ENCODE measurements around the gene NEDD4L. TPM values are rescaled to one million over a fixed set of nuclear protein-coding genes. Genes with fewer than 3 reads are reported as not detected.
"Not testable (repeated sequence)": the region's sequence is repeated elsewhere in the genome, so short reads cannot be mapped to it uniquely, and the experiment has no call there.

Gene NEDD4L
- total RNA-seq, 2 experiments from 2014 or later: 3.2 to 3.3 TPM

- DNase-seq (ENCODE audit: low spot score): no peak
- H3K4me3 ChIP-seq (ENCODE audit: low read depth, low read length, poor library complexity, severe bottlenecking): no peak overlapping the region
- no peaks in the 10 kb centered on the region for H3K36me3 ChIP-seq (ENCODE audit: insufficient read depth, low read length)
- H3K79me2 ChIP-seq (ENCODE audit: insufficient read depth, low read depth, low read length): no peaks in the 10 kb centered on the region
- H3K4me2 ChIP-seq (ENCODE audit: low read length): no peak overlapping the region
- H3K4me1 ChIP-seq (ENCODE audit: insufficient read depth, low read length, poor library complexity, severe bottlenecking): no peaks in the 10 kb centered on the region
- no peak overlapping the region for H2AFZ ChIP-seq (ENCODE audit: low read length)
- no peak overlapping the region for H3K27ac ChIP-seq (ENCODE audit: low read depth, low read length, poor library complexity, severe bottlenecking)
- H4K20me1 ChIP-seq (ENCODE audit: insufficient read depth, low read length): no peaks in the 10 kb centered on the region
- ChIA-PET CTCF (ENCODE audit: unreplicated experiment) (no interaction called here), POLR2A (no interaction called here)
- BruUV-seq (replicated peaks): no TSS peak
- intact Hi-C loops (cut with micrococcal nuclease; ENCODE audit: unreplicated experiment): no loop called here
- no peak for TF ChIP-seq EZH2phosphoT487 (IDR thresholded peaks at IDR 0.05; ENCODE audit: borderline replicate concordance, low read depth, low read length)
- TF ChIP-seq, protein P1, sequence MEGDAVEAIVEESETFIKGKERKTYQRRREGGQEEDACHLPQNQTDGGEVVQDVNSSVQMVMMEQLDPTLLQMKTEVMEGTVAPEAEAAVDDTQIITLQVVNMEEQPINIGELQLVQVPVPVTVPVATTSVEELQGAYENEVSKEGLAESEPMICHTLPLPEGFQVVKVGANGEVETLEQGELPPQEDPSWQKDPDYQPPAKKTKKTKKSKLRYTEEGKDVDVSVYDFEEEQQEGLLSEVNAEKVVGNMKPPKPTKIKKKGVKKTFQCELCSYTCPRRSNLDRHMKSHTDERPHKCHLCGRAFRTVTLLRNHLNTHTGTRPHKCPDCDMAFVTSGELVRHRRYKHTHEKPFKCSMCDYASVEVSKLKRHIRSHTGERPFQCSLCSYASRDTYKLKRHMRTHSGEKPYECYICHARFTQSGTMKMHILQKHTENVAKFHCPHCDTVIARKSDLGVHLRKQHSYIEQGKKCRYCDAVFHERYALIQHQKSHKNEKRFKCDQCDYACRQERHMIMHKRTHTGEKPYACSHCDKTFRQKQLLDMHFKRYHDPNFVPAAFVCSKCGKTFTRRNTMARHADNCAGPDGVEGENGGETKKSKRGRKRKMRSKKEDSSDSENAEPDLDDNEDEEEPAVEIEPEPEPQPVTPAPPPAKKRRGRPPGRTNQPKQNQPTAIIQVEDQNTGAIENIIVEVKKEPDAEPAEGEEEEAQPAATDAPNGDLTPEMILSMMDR (conservative IDR thresholded peaks at IDR 0.05; ENCODE audit: low read length): no peak
- no peaks in the 10 kb centered on the region for H3K9me2 ChIP-seq (ENCODE audit: insufficient read depth, low read length)
- H3K9me3 ChIP-seq (ENCODE audit: low read length): no peaks in the 10 kb centered on the region
Observed at GRCh38 chr18:58378411-58379379, 334.7 kb downstream of the NEDD4L start.

- H3K27ac ChIP-seq (ENCODE audit: low read depth, low read length, poor library complexity, severe bottlenecking): no peak overlapping the region
- no peak overlapping the region for H2AFZ ChIP-seq (ENCODE audit: low read length)
- H3K4me1 ChIP-seq (ENCODE audit: insufficient read depth, low read length, poor library complexity, severe bottlenecking): no peaks in the 10 kb centered on the region
- CTCF ChIA-PET (ENCODE audit: unreplicated experiment): no interaction called here
- no peaks in the 10 kb centered on the region for H3K79me2 ChIP-seq (ENCODE audit: insufficient read depth, low read depth, low read length)
- intact Hi-C loops (cut with micrococcal nuclease; ENCODE audit: unreplicated experiment): no loop called here
- no peaks in the 10 kb centered on the region for H3K9me3 ChIP-seq (ENCODE audit: low read length)
- H3K4me2 ChIP-seq (ENCODE audit: low read length): no peak overlapping the region
- POLR2A ChIA-PET: no interaction called here
- no peak overlapping the region for H3K4me3 ChIP-seq (ENCODE audit: low read depth, low read length, poor library complexity, severe bottlenecking)
- no peak for TF ChIP-seq EZH2phosphoT487 (IDR thresholded peaks at IDR 0.05; ENCODE audit: borderline replicate concordance, low read depth, low read length)
- TF ChIP-seq, protein P1 (conservative IDR thresholded peaks at IDR 0.05; ENCODE audit: low read length): no peak
- no peaks in the 10 kb centered on the region for H3K36me3 ChIP-seq (ENCODE audit: insufficient read depth, low read length)
- no peaks in the 10 kb centered on the region for H3K9me2 ChIP-seq (ENCODE audit: insufficient read depth, low read length)
- no TSS peak for BruUV-seq (replicated peaks)
- DNase-seq (ENCODE audit: low spot score): no peak
- H4K20me1 ChIP-seq (ENCODE audit: insufficient read depth, low read length): no peaks in the 10 kb centered on the region
Observed at GRCh38 chr18:58379443-58379842, 335.4 kb downstream of the NEDD4L start.

- DNase-seq (ENCODE audit: low spot score); H3K4me1 ChIP-seq (ENCODE audit: insufficient read depth, low read length, poor library complexity, severe bottlenecking); CTCF ChIA-PET (ENCODE audit: unreplicated experiment); intact Hi-C loops (cut with micrococcal nuclease; ENCODE audit: unreplicated experiment); BruUV-seq (replicated peaks); H3K4me2 ChIP-seq (ENCODE audit: low read length); H3K4me3 ChIP-seq (ENCODE audit: low read depth, low read length, poor library complexity, severe bottlenecking); H3K9me3 ChIP-seq (ENCODE audit: low read length); H4K20me1 ChIP-seq (ENCODE audit: insufficient read depth, low read length); H3K36me3 ChIP-seq (ENCODE audit: insufficient read depth, low read length); H3K79me2 ChIP-seq (ENCODE audit: insufficient read depth, low read depth, low read length); POLR2A ChIA-PET; H2AFZ ChIP-seq (ENCODE audit: low read length); H3K9me2 ChIP-seq (ENCODE audit: insufficient read depth, low read length); H3K27ac ChIP-seq (ENCODE audit: low read depth, low read length, poor library complexity, severe bottlenecking): not testable (repeated sequence)
Observed at GRCh38 chr18:58380113-58380512, 336.1 kb downstream of the NEDD4L start.

Measured in OCI-LY7 (cell line).